Posterior cingulate gyrus (tissue), 11 donors: Measurements from ENCODE around the gene RAC3.
A peak's percentile ranks its signal among the peaks of the same experiment; 100 is the strongest.

ENCODE experiments used
- DNase-seq, 10 donors: peaks; one replicate each; pipeline versions ENCODE4 v3.0.0 to v3.0.0-alpha.2; 2020 to 2021; ENCODE audit warnings: mixed read lengths in 3 of 10
- intact Hi-C: fragments of 100-400 bp; cut with DNase I; formaldehyde crosslinking; loops from one replicate; pipeline ENCODE4 v1.15.1; 2023

RAC3 gene

GRCh38 chr17:82011617-82012187 is 19.8 kb upstream of the RAC3 start:
- no peak for DNase-seq
- intact Hi-C loops: no loop called here

- intact Hi-C loops: no loop called here
- no peak for DNase-seq
Measured at GRCh38 chr17:82012261-82012639, 19.2 kb upstream of the RAC3 start.

- DNase-seq: no peak
- intact Hi-C loops: no loop called here
Measured at GRCh38 chr17:82012640-82013295, 18.7 kb upstream of the RAC3 start.

- intact Hi-C loops: no loop called here
- DNase-seq: peak in 4 of 10 donors; percentile 48 to 83 (median 61)
Measured at GRCh38 chr17:82013341-82013740, 18.1 kb upstream of the RAC3 start.

GRCh38 chr17:82013772-82014321 is 17.6 kb upstream of the RAC3 start:
- intact Hi-C loops: no loop called here
- DNase-seq: no peak

- DNase-seq: peak in 4 of 10 donors; percentile 40 to 93 (median 76)
- intact Hi-C loops: no loop called here
Measured at GRCh38 chr17:82014432-82014831, 17.0 kb upstream of the RAC3 start.

- intact Hi-C loops: no loop called here
- DNase-seq: no peak
Measured at GRCh38 chr17:82014971-82015310, 16.5 kb upstream of the RAC3 start.

GRCh38 chr17:82015311-82015971 is 16.0 kb upstream of the RAC3 start:
- intact Hi-C loops: no loop called here
- no peak for DNase-seq

- intact Hi-C loops: no loop called here
- no peak for DNase-seq
Measured at GRCh38 chr17:82016061-82016874, 15.2 kb upstream of the RAC3 start.

GRCh38 chr17:82016875-82017459 is 14.5 kb upstream of the RAC3 start:
- intact Hi-C loops: no loop called here
- no peak for DNase-seq

GRCh38 chr17:82017612-82018151 is 13.8 kb upstream of the RAC3 start:
- no peak for DNase-seq
- intact Hi-C loops: no loop called here

GRCh38 chr17:82018152-82018988 is 13.1 kb upstream of the RAC3 start:
- intact Hi-C loops: no loop called here
- no peak for DNase-seq

- intact Hi-C loops: no loop called here
- DNase-seq: no peak
Measured at GRCh38 chr17:82018989-82019689, 12.3 kb upstream of the RAC3 start.

GRCh38 chr17:82019690-82020571 is 11.5 kb upstream of the RAC3 start:
- DNase-seq: peak in 3 of 10 donors; percentile 51 to 92 (median 57)
- intact Hi-C loops: no loop called here

- DNase-seq: no peak
- intact Hi-C loops: loop anchor here (1.0 kb wide), 1 partner anchor 61 kb away; no protein-coding TSS in a partner anchor
Measured at GRCh38 chr17:82020572-82021106, 10.8 kb upstream of the RAC3 start.

- intact Hi-C loops: loop anchor here (1.0 kb wide), 1 partner anchor 62 kb away; no protein-coding TSS in a partner anchor
- DNase-seq: peak; percentile 68 to 97 (median 82)
Measured at GRCh38 chr17:82021107-82021899, 10.2 kb upstream of the RAC3 start.
